HG02938 (cell line): Measurements from ENCODE around the gene AMBRA1.

ENCODE experiments used
- ATAC-seq: cut with Tn5 transposase; IDR thresholded peaks from one replicate; pipeline ENCODE4 v1.9.1; 2021; ENCODE audit warnings: mild to moderate bottlenecking, moderate library complexity; ENCODE audit not compliant: unreplicated experiment

Gene AMBRA1

DNA sequence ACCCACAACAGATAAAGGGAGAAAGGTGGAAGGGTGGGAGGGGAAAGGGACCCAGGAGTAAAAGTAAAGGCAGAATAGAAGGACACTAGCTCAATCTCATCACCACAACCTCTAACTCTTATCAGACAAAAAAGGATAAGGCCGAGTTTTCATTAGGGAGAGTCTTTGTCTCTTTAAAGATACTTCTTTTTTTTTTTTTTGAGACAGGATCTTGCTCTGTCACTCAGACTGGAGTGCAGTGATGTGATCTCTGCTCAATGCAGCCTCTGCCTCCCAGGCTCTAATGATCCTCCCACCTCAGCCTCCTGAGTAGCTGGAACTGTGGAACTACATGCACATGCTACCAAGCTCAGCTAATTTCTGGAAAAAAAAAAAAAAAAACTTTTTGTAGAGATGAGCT, 116.7 kb downstream of the AMBRA1 start:
- ATAC-seq: no peak

DNA sequence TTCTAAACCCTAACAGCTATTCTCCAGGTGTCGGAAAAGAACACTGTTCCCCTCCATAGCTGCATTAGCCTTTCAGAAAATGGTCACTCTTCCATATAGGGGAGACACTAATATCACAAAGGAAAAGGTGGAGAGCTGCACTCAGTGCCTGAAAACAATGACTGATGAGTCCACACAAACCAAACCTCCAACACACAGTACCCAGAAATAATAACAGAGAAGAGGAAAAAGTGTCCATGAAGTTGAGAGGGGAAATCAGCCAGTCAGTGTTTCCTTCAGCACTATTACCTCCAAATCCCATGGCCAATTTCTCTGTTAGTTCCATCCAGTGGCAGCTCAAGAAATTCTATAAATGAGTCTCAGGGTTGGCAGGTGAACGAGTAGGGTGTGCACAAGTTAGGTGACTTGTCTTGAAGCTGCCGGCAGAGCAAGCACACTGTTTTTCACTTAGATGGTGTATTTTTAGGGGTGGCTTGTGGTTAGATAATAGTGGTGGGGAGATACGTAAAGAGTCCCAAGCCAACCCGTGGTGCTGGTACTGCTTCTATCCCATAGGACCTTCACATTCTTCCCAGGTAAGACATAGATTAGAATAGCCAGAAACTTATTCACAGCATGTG, 117.8 kb downstream of the AMBRA1 start:
- no peak for ATAC-seq

DNA sequence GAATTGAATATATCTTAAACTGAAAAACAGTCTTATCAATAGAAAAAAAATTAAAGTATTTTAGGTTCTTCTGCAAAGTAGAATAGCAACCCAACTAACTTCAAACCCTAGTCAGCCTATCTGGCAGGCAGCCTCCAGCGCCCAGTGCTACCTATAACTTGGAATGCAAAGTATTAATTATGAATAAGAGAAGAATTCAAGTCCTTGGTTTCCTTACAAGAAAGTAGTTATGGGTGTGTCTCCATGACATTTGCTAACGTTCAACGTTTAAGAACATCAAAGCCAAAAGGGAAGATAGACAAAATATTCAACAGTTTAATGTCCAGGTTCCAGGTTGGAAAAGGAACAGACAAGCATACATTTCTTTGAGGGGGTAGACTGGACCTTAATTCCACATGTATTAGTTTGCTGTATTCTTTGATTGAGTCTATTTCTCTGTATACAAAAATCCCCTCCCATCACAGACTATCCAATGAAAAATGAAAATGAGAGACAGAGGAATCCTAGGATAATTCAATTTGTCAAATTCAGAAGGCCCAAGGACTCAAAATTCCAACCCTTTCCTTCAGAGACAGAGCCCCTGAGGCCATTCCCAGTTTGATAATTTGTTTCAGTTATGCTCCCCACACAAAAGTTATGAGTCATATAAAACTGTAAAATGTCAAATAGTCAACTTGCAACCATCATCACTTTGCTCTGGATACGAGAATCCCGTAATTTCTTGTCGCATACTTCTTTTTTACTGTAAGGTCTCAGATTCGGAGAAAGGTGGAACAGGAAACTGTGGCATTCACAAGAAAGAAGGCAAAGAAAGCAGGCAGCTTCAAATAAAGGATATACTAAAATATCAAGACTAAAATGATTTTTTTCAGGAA, 118.5 kb downstream of the AMBRA1 start:
- no peak for ATAC-seq

DNA sequence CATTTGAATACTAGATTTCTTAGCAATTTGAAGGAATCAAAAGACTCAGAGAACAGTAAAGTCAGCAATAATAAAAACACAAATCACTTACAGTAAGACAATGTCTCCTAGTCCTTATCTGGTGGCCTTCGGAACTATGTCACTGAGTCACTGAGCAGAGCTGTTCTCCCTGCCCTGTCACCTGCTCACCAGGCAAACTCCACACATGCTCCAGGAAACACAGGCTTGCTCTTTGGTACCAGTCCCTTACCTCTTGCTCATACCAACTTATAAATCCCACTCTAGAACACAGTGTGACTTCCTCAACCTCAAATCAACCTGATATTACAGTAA, 121.2 kb downstream of the AMBRA1 start:
- ATAC-seq: no peak

DNA sequence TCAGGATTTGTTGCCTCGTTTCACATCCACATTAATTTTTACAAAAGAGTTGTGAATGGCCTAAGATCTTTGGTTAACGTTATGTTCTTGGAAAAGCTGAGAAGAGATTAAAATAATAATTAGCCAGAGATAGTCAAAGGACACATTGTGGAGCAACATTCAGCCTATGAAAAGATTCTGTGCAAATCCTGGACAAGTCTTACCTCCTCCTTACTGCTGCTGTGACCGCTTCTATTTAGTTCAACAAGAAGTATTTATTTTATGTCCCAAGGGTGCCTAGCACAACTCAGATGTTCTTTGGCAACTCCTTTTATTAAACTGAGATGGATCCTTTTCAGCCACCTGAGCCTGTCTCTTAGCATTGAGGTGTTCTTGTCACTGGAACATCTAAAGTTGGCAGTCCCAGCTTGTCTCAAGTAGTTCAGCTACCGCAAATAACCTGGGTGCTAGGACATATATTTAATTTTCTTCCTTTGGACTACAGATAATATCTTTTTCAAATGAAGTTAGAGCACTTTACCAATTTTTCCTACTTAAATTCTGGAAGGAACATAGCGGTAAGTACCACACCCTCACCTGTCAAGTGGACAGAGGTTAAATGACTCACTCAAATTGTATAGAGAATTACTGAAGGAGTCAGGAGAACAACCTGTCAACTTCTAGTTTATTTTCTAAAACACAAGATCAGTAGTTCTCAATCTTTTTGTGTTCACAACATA, 121.7 kb downstream of the AMBRA1 start:
- ATAC-seq: no peak

DNA sequence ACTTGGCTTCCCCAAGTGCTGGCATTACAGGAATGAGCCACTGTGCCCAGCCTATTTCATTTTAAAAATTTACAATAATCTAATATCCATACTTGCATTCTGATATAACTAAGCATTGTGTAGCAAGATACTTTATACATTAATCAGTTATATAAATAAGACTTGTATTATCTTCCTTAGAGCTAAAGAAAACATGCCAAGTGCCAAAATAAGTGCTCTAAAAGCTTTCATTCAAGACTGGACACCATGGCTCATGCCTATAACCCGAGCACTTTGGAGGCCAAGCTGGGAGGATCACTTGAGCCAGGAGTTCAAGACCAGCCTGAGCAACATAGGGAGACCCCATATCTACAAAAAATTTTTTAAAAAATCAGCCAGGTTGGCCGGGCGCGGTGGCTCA, 123.9 kb downstream of the AMBRA1 start:
- ATAC-seq: no peak

DNA sequence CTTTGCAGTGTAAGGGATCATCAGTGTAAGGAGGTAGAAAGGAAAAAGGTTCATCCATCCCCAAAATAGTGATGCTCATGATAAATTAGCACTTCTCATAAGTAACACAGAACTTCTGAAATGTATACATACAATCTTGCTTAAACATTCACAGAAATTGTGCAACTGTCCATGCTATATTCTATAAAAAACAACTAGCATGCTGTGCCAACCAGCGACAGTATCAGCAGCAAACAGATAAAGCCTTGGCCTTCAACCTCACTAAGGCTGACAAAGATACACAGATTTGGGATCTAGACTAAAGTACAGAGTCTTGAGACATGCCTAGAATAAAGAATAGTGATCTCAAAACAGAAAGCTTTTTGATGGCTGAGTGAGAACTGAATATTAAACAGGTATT, 128.1 kb downstream of the AMBRA1 start:
- no peak for ATAC-seq

DNA sequence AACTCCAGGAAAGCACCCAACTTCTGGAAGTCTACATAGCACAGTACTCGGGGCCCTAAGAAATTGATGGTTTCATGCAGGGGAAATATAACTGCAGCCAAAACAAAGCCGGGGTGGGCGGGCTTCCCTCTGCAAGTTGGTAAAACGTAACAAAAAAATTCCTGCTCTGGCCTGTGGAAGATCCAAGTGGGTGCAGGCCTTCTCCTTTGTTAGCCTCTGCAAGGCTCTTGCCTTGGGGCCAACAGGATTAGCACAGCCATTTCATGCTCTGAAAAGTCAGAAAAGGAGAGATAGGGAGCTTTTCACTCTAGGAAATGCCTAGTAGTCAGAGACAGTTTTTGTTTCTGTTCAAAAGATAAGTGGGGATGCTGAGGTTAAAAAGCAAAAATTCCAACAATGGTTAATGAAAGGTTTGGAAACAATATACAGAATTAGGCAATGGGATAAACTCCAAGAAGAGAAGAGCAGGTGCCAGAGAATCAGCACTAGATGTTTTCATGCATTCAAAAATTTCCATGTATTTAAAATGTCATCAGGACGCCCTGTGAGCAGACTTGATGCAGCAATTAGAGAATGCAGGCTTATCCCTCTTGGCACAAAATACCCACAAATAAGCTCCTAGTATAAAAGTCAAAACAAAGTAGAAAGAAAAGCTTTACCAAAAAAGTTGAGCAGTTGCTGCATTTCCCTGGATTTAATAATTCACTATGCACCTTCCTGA, 130.0 kb downstream of the AMBRA1 start:
- no peak for ATAC-seq

DNA sequence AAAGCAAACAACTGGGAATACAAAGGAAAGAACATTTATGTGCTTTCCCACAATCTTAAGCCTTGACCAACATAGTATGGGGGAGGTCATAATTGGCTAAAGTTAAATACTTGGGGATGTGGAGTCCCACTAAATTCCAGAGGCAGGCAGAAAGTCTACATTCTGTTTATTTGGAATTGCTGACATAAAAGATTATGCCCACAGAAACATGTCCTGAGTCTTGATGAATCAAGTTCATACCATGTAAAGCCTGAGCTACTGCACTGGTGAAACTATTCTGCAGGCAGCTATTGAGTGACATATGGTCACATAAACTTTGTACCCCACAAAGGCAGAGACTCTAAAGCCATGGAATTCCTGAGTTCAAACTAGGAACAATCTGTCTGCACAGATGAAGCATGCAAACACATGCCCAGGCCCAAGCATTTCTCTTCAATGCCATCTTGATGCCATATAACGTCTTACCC, 132.3 kb downstream of the AMBRA1 start:
- ATAC-seq: no peak

DNA sequence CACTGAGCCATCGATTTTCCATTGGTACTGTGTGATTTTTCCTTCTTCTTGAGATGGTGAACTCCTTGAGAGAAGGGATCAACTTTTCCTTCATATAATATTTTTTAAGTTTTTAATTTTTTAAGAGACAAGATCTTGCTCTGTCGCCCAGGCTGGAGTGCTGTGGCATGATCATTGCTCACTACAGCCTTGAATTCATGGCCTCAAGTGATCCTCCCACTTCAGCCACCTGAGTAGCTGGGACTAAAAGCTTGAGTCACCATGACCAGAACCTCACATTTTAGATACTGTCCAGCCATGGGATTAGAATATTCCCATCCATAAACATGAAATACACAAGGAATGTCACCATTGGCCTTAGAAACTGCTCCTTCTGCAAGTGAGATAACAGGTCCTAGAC, 135.3 kb downstream of the AMBRA1 start:
- ATAC-seq: no peak

DNA sequence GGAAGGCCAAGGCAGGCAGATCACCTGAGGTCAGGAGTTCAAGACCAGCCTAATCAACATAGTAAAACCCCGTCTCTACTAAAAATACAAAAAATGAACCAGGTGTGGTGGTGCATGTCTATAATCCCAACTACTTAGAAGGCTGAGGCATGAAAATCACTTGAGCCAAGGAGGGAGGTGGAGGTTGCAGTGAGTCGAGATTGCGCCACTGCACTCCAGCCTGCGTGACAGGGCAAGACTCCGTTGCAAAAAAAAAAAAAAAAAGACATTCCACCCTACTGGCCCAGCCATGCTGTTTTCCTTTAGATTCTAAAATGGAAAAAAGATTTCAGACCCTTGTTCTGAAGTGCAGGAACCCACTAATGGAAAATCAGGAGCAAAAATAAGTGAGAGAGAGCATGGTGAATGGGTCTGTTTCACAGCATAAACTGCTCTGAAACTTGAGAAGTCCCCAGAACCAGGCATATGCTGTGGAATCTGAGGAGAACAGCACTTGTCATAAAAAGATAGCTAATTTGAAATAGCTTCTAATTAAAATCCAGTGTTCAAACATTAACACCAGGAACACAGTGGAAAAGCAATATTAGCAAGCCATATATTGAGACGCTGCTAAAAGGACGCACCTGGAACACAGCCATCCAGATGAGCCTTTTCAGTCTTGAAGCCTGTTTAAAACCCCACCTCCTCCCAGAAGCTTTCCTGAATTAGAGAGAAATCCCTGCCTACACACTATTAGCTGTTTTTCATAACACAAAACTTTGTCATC, 136.0 kb downstream of the AMBRA1 start:
- ATAC-seq: no peak

DNA sequence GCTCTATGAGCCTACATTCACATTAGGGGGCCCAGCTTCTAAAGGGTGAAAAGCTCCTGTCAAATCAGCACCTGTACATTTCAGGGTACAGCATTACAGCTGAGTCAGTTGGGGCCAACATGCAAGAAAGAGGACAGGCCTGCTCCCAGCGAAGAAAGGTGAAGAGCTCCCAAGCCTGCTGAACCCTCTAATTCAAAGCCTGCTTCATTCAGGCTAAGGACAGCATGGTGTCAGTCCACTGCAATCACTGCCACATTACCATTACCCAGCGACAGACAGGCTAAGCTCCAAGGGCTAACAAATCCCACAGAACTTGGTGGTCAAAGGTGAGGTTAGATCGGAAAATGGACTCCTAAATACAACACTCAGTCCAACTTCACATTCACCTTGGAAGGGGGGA, 136.8 kb downstream of the AMBRA1 start:
- ATAC-seq: no peak

DNA sequence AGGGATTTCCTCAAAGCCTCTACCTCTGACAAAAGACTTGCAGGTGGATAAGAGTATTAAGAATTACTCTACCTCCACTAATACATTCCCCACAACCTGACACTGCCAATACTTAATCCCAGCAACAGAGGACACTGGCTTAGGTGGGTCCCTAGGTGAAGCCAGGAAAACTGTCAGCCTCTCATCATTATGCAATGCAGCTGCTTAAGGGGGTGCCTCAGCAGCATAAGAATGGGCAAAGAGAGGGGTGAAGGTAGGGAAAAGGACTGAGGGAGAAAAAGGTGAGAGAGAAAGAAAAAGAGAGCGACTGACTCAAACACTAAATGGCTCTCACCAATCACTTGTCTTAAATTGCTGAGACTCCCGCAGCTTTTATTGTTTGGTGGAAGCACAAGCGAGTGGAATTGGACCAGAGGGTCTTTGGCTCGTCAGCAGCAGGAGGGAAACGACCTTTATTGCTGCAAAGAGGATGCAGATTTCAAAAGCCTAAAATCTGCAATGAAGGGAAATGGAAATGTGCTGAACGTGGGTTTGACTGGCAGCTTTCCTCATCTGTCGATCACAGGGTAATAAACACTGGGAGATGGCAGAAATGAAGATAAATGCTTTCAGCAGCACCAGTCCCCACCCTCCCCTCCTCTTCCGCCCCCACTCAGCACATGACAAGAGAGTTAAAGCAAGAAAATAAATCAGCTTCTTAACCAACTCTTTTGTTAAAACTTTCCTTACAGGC, 137.4 kb downstream of the AMBRA1 start:
- ATAC-seq: no peak

DNA sequence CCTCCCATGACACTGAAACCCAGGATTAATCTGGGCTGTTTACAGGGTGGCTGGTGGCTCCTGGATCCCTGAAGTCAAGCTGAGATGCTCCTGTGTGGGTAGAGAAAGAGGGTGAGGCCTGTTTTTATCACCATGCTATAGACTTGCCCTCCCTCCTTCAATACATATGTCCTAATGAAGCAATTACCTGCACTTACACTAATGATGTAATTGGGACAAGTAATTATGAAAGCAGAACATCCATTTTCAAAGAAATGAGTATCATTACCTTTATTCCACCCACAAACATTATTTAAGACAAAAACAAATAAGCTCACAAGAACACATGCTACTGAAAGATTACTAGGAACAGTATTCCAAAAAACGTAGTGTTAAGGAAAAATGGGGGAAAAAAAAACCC, 138.0 kb downstream of the AMBRA1 start:
- ATAC-seq: no peak

DNA sequence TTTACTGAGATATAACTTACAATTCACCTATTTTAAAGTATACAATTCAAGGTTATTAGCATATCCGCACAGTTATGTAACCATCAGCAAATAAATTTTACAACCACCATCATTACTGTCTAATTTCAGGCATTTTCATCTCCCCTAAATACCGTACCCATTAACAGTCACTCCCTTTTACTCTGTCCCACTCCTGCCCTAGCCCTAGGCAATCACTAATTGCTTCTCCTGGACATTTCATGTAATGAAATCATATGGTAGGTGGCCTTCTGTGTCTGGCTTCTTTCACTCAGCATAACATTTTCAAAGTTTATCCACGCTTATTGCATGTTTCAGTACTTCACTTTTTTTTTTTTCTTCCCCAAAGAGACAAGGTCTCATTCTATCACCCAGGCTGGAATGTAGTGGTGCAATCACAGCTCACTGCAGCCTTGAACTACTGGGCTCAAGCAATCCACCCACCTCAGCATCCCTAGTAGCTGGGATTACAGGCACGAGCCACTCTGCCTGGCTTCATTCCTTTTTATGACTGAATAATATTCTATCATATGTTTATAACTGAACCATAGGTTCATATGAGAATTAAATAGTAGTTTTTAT, 140.8 kb downstream of the AMBRA1 start:
- no peak for ATAC-seq

DNA sequence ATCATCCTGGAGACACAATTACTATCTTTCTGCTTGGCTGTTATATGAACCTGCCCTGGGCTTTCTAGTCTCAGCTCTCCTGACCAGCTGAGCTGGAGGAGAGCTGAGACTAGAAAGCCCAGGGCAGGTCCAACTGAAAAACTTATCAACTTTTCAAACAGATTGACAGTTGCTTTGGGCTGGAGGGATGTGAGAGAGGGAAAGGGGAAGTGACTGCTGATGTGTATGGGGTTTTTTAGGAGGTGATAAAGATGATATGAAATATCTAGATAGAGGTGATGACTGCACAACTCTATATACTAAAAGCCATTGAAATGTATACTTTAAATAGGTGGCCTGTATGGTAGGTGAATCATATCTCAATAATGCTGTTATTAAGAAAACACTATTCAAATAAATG, 142.1 kb downstream of the AMBRA1 start:
- ATAC-seq: no peak

DNA sequence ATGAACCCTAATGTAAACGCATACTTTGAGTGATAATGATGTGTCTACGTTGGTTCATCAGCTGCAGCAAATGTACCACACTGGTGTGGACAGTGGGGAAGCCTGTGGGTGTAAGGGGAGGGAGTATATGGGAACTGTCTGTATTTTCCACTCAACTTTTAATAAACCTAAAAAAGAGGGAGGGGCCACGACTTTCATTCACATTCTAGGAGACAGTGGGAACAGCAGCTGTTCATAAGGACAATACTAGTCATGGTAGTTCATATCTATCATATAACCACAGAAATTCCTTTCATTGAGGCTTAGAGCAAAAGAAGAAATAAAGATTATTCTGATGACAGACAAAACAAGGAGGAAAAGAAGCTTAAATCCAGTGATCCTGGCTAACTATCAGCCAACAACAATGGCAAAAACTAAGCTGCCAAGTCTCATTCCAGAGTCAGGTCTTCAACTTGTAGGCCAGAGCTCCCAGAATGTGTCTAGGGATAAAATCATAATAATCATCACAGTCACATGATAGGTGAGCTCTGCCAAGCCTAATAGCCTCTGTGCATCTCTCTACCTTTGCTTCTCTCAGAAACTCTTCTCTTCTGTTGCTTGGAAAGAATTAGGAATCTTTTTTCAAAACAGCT, 142.9 kb downstream of the AMBRA1 start:
- no peak for ATAC-seq

DNA sequence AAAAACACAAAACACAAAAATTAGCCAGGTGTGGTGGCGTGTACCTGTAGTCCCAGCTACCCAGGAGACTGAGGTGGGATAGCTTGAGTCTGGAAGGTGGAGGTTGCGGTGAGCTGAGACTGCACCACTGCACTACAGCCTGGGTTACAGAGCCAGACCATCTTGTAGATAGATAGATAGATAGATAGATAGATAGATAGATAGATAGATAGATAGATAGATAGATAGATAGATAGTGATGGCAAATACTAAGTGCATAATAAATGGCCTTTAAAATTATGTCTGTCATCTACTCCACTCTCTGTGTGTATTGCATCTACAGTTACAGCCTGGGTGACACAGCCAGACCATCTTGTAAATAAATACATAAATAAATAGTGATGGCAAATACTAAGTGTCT, 146.3 kb downstream of the AMBRA1 start:
- no peak for ATAC-seq
